LNCAP (cell line): ENCODE measurements around the gene MYO16.

Experiments
- TF ChIP-seq, protein P1 (sequence below): fragments of 450-650 bp; IDR thresholded peaks from 2 replicates; pipeline ENCODE4 v1.5.1; 2017; ENCODE audit warnings: mild to moderate bottlenecking

The MYO16 gene

DNA sequence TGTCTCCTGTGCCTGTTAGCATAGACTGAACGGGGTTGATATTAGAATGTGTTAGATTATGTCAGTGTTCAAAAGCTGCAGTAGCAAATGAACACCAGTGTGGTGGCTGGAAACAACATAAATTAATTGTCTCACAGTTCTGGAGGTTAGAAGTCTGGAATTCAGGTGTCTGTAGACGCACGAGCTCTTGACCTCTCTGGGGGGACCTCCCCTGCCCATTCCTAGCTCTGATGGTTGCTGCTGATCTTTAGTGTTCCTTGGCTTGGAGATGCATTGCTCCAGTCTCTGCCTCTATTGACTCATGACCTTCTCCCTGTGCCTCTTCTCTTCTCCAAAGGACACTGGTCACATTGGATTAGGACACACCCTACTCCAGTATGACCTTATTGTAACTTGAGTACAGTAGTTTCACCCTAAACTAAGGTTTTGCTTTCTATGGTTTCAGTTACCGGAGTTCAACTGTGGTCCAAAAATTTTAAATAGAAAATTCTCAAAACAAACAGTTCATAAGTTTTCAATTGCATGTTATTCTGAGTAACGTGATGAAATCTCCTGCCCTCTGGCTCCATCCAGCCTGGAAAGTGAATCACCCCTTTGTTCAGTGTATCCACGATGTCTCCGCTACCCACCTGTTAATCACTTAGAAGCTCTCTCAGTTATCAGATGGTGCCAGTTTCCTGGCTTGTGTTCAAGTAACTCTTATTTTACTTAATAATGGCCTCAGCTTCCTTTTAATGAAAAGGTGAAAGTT is 273.2 kb downstream of the MYO16 start:
- TF ChIP-seq, protein P1, sequence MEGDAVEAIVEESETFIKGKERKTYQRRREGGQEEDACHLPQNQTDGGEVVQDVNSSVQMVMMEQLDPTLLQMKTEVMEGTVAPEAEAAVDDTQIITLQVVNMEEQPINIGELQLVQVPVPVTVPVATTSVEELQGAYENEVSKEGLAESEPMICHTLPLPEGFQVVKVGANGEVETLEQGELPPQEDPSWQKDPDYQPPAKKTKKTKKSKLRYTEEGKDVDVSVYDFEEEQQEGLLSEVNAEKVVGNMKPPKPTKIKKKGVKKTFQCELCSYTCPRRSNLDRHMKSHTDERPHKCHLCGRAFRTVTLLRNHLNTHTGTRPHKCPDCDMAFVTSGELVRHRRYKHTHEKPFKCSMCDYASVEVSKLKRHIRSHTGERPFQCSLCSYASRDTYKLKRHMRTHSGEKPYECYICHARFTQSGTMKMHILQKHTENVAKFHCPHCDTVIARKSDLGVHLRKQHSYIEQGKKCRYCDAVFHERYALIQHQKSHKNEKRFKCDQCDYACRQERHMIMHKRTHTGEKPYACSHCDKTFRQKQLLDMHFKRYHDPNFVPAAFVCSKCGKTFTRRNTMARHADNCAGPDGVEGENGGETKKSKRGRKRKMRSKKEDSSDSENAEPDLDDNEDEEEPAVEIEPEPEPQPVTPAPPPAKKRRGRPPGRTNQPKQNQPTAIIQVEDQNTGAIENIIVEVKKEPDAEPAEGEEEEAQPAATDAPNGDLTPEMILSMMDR = no peak

DNA sequence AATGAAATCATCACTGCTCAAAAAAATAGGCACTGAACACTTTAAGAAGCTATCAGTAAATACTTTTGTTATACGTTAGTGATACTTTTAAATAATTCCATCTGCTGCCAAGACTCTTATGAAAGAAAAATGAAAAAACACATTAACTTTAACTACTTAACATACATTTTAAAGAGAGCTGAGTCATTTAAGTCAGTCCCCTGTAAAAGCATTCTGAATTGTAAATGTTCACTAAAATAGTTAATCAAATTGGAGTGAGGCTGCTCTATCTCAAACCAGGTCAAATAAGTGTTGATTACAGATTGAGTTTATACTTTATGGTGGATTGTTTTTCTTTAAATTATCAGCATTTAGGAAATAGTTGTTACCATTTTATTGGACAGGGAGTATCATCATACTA is 274.2 kb downstream of the MYO16 start:
- TF ChIP-seq, protein P1 = no peak

DNA sequence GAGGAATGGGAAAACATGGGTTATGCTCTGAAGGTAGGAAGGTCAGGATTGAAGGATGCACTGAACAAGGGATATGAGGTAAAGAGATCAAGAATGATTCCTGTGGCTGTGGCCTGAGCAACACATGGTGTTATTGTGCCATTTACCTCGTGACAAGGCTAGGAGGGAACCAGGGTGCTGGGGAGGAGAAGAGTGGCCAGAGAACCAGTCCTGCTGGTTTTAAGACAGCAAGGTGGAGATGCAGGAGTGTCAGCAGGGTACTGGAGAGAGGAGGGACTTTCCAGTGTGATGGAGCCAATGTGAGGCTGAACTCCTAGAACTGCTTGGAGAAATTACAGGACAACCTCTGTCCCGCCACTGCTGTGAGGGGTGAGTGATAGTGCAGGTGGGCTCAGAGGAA is 282.4 kb downstream of the MYO16 start:
- TF ChIP-seq, protein P1 = no peak

DNA sequence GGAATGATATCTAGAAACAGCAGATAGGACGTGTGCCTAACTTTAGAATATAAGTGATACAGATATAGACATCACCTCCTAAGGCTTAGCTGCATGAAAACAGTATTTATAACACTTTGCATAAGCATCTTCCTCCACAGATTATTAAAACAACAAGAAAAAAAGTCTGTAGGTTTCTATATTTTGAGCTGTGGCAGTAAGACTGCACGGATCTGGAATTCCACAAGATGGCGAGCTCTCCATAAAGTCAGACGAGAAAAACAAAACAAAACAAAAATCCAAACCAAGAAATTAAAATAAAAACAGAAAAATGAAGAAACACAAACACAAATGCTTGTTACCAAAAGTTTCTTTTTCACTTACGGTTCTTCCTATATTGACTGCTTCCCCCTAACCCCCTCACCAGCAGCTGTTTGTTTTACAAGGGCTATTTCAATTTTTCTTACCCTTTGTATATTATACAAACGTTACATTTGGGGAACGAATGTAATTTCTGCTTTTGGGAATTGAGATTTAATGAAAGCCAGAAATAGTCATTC is 285.8 kb downstream of the MYO16 start:
- TF ChIP-seq, protein P1 = peak; percentile 74

DNA sequence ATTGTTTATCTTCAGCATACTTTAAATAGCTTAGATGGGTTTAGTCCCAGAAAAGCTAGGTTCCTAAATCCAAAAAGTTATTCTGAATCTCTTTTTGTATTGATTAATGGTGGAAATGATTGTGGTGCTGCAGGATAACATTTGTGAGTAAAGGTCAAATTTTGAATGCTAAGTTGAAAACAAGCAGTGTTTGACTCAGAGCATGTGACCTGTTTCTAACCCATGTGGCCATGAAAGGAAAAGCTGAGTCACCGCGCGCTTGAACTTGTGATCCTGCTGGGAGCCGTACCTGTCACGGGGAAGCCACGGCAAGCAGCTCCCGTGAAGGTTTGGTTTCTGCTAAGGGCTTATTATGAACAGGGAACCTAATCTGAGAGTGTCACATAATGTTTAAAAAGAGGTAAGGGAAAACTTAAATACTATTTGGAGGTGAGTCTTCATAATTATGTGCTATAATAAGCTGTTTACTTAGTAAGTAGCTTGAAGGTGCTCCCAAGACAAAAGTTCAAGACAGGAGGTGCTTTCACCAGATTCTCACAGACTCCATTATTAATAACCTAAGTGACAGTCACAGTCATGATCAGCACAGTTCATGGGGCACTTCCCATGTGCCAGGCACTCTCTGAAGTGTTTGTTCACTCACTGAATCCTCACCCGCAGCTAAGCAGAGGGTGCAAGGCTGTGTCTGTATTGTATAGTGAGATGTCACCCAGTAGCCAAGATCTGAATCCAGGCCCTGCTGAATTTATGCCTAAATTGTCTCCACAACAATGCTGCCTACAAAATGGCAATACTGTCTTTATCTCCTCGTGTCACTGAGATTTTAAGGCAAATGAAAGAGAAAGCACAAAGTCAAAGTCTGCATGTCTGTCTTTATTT is 286.5 kb downstream of the MYO16 start:
- TF ChIP-seq, protein P1 = no peak

DNA sequence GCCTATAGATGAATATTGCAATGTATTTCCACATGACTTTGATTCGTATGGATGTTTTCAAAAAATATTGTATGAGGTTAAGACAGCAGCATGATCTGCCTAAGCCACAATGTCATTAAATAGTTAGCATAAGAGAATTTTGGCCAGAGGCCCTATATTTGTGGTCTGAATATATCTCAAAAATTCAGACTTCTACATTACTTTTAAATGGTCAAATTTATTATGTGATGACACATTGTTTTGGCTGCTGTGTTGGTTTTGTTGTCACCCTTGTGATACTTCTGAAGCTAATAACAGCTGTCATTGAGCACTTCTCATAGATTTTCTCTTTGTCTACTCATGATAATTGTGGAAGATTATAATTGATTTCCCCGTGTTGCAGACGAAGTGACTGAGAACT is 288.2 kb downstream of the MYO16 start:
- TF ChIP-seq, protein P1 = no peak

DNA sequence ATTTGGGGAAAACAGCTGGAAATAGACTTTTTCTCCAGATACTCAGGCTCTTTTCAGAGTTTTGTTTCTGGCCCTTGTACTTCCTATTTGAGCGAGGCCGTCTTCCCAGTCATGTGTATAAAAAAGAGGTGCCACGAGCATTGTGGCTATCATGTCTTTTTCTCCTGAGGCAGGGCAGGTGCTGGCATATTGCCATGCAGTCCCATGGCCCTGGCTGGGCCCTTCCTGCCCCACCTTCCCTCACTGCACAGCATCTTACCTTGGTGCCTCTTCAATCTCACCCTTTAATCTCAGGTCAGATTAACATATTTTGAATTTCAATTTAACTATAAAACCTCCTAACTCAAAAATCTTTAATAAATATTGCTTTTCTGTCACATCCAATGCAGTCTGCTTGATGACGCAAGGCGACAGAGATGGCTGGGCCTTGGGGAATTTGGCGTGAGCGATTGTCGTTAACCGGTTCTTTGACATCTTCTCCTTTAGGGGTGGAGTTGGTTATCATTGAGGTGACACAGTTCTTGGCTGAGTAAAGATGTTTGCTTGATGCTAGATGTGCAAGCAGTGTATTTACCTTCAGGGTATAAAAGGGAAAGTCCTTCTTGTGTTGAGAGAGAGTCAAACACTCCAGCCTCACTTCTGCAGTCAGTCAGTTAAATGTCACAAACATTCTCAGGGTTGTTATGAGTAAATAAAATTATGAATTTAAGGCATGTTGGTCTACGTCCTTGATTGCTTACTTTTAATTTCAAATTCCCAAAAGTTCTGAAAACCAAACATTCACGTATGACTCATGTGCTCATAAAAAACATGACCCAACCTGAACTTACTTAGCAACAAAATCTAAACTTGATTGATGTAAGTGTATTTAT is 289.9 kb downstream of the MYO16 start:
- TF ChIP-seq, protein P1 = no peak
